Hepatocyte (in vitro differentiated cells): ENCODE results near the gene TMEM121.

ENCODE experiments used
- CTCF ChIP-seq: fragments of 200-600 bp; sonication (generic); IDR thresholded peaks from 2 replicates; pipeline ENCODE4 v1.5.1; 2016; ENCODE audit warnings: antibody characterized with exemption, mild to moderate bottlenecking; ENCODE audit not compliant: poor library complexity
- EZH2 ChIP-seq: fragments of 200-600 bp; sonication (generic); IDR thresholded peaks from 2 replicates; pipeline ENCODE4 v1.6.1; 2016; ENCODE audit warnings: antibody characterized with exemption, mild to moderate bottlenecking, borderline replicate concordance
- EZH2phosphoT487 ChIP-seq: fragments of 200-600 bp; sonication (generic); IDR thresholded peaks from one replicate; pipeline ENCODE4 v1.6.1; 2018; ENCODE audit warnings: antibody characterized with exemption, mild to moderate bottlenecking, low read depth, moderate library complexity; ENCODE audit not compliant: unreplicated experiment, severe bottlenecking

GRCh38 chr14:105536051-105536450 is 9.7 kb downstream of the TMEM121 start:
- TF ChIP-seq CTCF = no peak
- no peak for TF ChIP-seq EZH2
- TF ChIP-seq EZH2phosphoT487 = no peak
